Panc1 (cell line): ENCODE data around the gene LRRC8C.

ENCODE experiments used
- POLR2AphosphoS5 ChIP-seq: IDR thresholded peaks from 2 replicates; pipeline ENCODE4 v1.6.1; 2012; ENCODE audit warnings: mild to moderate bottlenecking, low read depth, low read length, moderate library complexity
- SIN3A ChIP-seq: IDR thresholded peaks from 2 replicates; pipeline ENCODE4 v1.6.1; 2012; ENCODE audit warnings: low read depth, mild to moderate bottlenecking, low read length, moderate library complexity, borderline replicate concordance; ENCODE audit not compliant: insufficient read depth
- TCF7L2 ChIP-seq: IDR thresholded peaks from 2 replicates; pipeline ENCODE4 v1.6.1; 2011; ENCODE audit warnings: mild to moderate bottlenecking, low read depth, low read length, inconsistent platforms
- TF ChIP-seq, protein P1 (sequence below): fragments of 450-650 bp; IDR thresholded peaks from 2 replicates; pipeline ENCODE4 v1.5.1; 2017; ENCODE audit warnings: mild to moderate bottlenecking
- TF ChIP-seq, protein P2 (sequence below), 2 experiments: IDR thresholded peaks; 2 replicates each; pipeline ENCODE4 v1.6.1; 2011 to 2012; ENCODE audit warnings: low read depth in 2 of 2, control low read depth in 1 of 2, low read length in 1 of 2, mild to moderate bottlenecking in 1 of 2, moderate library complexity in 1 of 2; ENCODE audit not compliant: insufficient read depth in 1 of 2

DNA sequence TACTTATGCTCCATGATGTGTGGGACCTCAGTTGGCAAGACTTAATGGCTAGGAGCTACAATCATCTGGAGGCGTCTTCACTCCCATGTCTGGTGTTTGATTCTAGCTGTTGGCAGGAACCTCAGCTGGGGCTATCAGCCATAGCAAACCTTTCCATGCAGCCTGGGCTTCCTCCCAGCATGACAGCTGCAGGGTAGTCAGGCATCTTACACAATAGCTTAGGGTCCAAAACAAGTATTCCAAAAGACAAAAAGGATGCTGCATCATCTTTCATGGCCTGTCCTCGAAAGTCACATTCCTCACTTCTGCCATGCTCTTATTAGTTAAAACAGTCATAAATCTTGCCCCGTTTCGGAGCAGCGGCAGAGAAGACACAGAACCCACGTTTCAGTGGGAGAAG, 90.9 kb downstream of the LRRC8C start:
- TF ChIP-seq, protein P1, sequence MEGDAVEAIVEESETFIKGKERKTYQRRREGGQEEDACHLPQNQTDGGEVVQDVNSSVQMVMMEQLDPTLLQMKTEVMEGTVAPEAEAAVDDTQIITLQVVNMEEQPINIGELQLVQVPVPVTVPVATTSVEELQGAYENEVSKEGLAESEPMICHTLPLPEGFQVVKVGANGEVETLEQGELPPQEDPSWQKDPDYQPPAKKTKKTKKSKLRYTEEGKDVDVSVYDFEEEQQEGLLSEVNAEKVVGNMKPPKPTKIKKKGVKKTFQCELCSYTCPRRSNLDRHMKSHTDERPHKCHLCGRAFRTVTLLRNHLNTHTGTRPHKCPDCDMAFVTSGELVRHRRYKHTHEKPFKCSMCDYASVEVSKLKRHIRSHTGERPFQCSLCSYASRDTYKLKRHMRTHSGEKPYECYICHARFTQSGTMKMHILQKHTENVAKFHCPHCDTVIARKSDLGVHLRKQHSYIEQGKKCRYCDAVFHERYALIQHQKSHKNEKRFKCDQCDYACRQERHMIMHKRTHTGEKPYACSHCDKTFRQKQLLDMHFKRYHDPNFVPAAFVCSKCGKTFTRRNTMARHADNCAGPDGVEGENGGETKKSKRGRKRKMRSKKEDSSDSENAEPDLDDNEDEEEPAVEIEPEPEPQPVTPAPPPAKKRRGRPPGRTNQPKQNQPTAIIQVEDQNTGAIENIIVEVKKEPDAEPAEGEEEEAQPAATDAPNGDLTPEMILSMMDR = no peak
- TF ChIP-seq SIN3A (no peak), POLR2AphosphoS5 (no peak), TCF7L2 (no peak)
- TF ChIP-seq, protein P2, sequence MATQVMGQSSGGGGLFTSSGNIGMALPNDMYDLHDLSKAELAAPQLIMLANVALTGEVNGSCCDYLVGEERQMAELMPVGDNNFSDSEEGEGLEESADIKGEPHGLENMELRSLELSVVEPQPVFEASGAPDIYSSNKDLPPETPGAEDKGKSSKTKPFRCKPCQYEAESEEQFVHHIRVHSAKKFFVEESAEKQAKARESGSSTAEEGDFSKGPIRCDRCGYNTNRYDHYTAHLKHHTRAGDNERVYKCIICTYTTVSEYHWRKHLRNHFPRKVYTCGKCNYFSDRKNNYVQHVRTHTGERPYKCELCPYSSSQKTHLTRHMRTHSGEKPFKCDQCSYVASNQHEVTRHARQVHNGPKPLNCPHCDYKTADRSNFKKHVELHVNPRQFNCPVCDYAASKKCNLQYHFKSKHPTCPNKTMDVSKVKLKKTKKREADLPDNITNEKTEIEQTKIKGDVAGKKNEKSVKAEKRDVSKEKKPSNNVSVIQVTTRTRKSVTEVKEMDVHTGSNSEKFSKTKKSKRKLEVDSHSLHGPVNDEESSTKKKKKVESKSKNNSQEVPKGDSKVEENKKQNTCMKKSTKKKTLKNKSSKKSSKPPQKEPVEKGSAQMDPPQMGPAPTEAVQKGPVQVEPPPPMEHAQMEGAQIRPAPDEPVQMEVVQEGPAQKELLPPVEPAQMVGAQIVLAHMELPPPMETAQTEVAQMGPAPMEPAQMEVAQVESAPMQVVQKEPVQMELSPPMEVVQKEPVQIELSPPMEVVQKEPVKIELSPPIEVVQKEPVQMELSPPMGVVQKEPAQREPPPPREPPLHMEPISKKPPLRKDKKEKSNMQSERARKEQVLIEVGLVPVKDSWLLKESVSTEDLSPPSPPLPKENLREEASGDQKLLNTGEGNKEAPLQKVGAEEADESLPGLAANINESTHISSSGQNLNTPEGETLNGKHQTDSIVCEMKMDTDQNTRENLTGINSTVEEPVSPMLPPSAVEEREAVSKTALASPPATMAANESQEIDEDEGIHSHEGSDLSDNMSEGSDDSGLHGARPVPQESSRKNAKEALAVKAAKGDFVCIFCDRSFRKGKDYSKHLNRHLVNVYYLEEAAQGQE (IDR thresholded peaks at IDR 0.05; ENCODE audit: insufficient read depth in 1 of 2, low read depth in 2 of 2, low read length in 1 of 2) = no peak
